Myocyte (in vitro differentiated cells): Measurements from ENCODE around the gene GLDN. TPM values are rescaled to one million over a fixed set of nuclear protein-coding genes. Genes with fewer than 3 reads are reported as not detected.

ENCODE experiments used
- DNase-seq: peaks from one replicate; pipeline ENCODE4 v3.0.0-alpha.2; 2012; ENCODE audit warnings: low read depth
- total RNA-seq: library from RNA; depleted of rRNA; stranded (reverse); fragments of >200 nt; gene quantifications from 2 replicates; pipeline ENCODE4 v1.2.3, GENCODE V29; 2014

GLDN gene
- total RNA-seq, 1 donor from 2014 or later, result 0.32 TPM

GRCh38 chr15:51356147-51356546 is 14.7 kb downstream of the GLDN start:
- no peak for DNase-seq

GRCh38 chr15:51356983-51357382 is 15.5 kb downstream of the GLDN start:
- peak; percentile 12 for DNase-seq

GRCh38 chr15:51359981-51360380 is 18.5 kb downstream of the GLDN start:
- DNase-seq, result no peak

GRCh38 chr15:51363383-51363782 is 21.9 kb downstream of the GLDN start:
- DNase-seq, result no peak

- DNase-seq, result no peak
These were observed 24.0 kb downstream of the GLDN start for GRCh38 chr15:51365417-51365816.

GRCh38 chr15:51366071-51366470 is 24.6 kb downstream of the GLDN start:
- no peak for DNase-seq

GRCh38 chr15:51366920-51367319 is 25.5 kb downstream of the GLDN start:
- no peak for DNase-seq

GRCh38 chr15:51367322-51367976 is 26.0 kb downstream of the GLDN start:
- DNase-seq, result no peak

GRCh38 chr15:51368307-51368706 is 26.9 kb downstream of the GLDN start:
- DNase-seq, result no peak

GRCh38 chr15:51368751-51369450 is 27.4 kb downstream of the GLDN start:
- DNase-seq, result no peak

GRCh38 chr15:51369451-51369761 is 28.0 kb downstream of the GLDN start:
- DNase-seq, result no peak

- no peak for DNase-seq
These were observed 29.8 kb downstream of the GLDN start for GRCh38 chr15:51371266-51371665.

- DNase-seq, result no peak
These were observed 32.7 kb downstream of the GLDN start for GRCh38 chr15:51374131-51374530.

- no peak for DNase-seq
These were observed 34.6 kb downstream of the GLDN start for GRCh38 chr15:51375966-51376640.

GRCh38 chr15:51377038-51377786 is 35.8 kb downstream of the GLDN start:
- DNase-seq, result peak; percentile 22

GRCh38 chr15:51378406-51378805 is 37.0 kb downstream of the GLDN start:
- DNase-seq, result no peak

- DNase-seq, result no peak
These were observed 37.9 kb downstream of the GLDN start for GRCh38 chr15:51379390-51379789.

GRCh38 chr15:51380999-51381806 is 39.7 kb downstream of the GLDN start:
- peak; percentile 83 for DNase-seq

GRCh38 chr15:51382787-51383186 is 41.3 kb downstream of the GLDN start:
- peak; percentile 69 for DNase-seq

GRCh38 chr15:51386029-51386428 is 44.6 kb downstream of the GLDN start:
- DNase-seq, result no peak

GRCh38 chr15:51386486-51386885 is 45.0 kb downstream of the GLDN start:
- no peak for DNase-seq
